ENCODE results near the gene TMIGD3. TPM values are rescaled to one million over a fixed set of nuclear protein-coding genes. Genes with fewer than 3 reads are reported as not detected.

Gene TMIGD3
- total RNA-seq, 1 donor from 2014 or later = 1.2 TPM

DNA sequence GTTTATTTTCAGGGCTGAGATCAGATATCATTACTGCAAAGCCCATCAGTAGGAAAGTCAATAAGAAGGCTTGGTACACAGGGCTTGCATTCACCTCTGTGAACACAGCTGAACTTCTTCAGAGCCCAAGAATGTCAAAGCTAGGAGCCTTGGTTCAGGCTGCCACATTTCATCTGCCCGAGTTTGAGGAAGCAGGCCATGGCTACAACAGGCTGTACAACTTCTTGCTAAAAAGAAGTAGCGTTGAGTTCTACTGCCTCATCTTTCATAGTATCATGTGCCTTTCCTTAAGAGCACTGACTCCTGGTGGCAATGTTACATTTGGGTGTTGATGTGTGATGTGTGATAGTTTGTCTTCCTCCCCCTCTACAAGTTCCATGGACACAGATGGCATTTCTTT, 19.6 kb downstream of the TMIGD3 start:
- intact Hi-C loops (cut with DNase I) = loop anchor here (10.0 kb wide), 1 partner anchor 281 kb away; no protein-coding TSS in a partner anchor
- DNase-seq (ENCODE audit: low spot score) (no peak), ATAC-seq (no peak)

DNA sequence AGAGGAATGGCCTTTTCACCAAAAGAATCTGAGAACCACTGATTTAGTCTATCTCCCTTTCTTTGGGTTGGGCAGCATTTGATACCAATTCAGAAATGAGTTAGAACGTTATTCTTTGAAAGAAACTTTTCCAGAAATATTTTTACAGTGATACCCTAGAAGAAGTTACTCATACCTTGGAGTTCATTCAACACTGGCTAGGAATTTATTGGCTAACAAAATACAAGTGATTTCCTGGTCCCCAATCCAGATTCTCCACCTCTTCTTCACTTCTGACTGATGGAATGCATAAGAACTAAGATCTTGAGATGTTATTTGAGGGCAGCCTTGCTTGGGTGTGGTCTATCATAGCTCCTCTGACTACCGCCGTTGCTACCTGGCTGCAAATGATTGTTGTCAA, 20.3 kb downstream of the TMIGD3 start:
- ATAC-seq = no peak
- intact Hi-C loops (cut with DNase I) = loop anchor here (10.0 kb wide), 1 partner anchor 282 kb away; no protein-coding TSS in a partner anchor
- no peak for DNase-seq (ENCODE audit: low spot score)

DNA sequence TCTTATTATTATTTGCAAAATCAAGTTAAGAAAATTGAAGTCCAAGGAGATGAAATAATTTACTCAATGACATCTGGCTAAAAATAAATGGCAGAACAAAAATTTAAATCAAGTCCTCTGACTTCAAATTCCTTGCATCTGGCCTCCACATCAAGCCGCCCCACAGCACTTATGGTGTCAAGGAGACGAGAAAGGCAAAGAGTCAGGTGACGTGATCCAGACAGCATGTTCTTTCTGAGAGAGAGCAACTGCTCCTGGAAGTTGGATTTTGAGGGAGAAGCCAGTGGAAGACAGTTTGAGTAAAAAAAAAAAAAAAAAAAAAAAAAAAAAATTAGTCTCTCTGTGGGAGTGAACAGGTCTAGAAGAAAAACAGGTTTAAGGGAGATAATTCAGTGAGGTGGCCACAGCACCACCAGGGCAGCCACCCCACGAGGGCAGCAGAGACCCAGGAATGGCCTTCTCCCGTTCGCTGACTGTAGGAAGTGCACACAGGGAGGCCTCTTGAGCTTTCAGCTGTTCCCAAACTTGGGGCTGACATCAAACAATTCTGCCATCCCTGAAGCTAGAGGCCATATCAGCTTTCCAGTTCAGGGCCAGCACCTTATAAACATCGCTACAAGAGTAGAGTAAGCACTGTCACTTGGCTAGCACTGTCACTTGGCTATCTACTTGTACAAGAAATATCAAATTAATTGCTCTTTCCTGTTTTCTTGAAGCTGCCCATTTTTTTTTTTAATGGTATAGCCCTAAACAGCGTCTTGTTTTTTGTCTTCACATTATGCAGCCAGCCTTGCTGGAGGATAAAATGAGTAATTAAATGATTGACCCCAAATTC, 21.8 kb downstream of the TMIGD3 start:
- intact Hi-C loops (cut with DNase I) = loop anchor here (10.0 kb wide), 1 partner anchor 283 kb away; no protein-coding TSS in a partner anchor
- DNase-seq (ENCODE audit: low spot score) (peak; percentile 85), ATAC-seq (peak; percentile 97)

DNA sequence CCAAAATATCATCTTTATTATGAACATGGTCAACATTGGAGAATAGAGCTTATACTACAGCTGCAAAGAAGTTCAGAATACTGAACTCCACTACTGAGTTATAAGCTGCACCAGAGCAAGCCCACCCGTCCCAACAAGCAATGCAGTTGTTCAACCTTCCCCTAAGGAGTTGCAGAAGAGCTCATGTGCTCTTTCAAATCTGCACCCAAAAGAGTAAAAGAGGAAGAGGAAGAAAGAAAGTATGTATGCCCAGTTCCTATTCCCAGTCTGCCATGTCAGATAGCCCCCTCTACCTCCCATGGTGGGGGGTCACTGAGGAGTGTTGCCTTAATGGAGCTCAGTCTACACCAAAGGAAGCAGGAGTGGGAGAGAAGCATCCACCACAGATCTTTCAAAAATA, 22.8 kb downstream of the TMIGD3 start:
- no peak for ATAC-seq
- no peak for DNase-seq (ENCODE audit: low spot score)
- intact Hi-C loops (cut with DNase I) = loop anchor here (10.0 kb wide), 1 partner anchor 284 kb away; no protein-coding TSS in a partner anchor

DNA sequence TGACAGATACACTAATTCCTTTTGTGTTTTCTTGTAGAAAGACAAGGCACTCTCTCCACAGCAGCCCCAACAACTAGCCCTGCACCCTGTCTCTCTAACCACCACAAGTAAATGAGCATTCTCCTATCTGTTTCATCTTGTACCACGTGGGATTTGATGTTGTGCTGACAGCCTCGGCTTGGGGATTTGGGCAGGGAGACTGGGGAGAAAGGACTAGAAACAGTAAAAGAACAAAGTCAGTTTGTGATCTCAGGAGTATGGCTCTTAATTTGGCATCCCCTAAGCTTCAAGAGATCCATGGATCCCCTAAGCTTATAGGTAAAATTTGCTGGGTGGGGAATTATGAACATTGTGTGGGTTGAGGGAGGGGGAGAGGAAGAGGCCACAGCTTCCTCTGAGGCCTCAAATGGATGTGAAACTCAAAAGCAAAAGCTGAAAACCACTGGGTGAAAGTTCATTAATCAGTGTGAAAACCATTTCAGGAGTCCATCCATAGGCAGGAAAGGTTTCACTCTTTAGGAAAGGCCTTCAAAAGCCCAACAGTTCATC, 26.6 kb downstream of the TMIGD3 start:
- no peak for ATAC-seq

DNA sequence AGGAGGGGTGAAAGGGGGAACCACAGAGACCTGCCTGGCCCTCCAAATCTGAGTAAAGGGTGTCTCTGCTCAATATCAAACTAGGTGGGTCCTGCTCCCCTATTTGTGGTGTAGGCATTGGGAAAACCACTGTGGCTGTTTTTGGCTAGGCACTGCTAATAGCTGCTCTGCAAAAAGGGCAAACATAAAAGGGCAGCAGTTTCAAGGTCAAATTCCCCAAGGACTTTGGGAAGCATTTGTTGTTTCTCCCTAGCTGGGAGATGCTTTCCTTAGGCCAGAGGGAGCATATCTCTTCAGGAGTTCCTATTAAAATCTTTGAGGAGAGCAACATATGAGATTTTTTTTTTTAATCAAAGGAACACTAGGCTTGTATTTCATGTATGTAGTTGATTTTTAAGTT, 27.2 kb downstream of the TMIGD3 start:
- ATAC-seq = no peak
- DNase-seq (ENCODE audit: low spot score) = no peak
- intact Hi-C loops (cut with DNase I) = no loop called here

More for the DNA sequence above, 26.6 kb downstream of the TMIGD3 start:
- intact Hi-C loops (cut with DNase I) = no loop called here
- DNase-seq (ENCODE audit: low spot score) = no peak

DNA sequence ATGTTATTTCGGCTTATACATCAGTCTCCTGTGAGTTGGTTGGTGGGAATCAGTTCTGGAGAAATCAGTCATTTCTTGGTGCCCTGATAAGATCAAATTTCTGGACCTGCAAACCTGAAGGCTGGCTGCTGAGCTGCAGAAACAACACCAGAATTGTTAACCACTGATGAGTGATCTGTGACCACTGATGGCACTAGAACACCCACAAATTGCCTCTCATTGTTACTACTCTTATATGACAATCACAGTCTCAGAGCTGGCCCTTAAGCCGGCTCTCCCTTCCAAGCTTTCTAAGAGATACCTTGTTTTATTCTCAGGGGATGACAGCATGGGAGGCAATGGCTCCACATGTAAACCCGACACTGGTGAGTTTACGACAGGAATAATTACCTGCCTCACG, 27.7 kb downstream of the TMIGD3 start:
- intact Hi-C loops (cut with DNase I) = no loop called here
- ATAC-seq (no peak), DNase-seq (ENCODE audit: low spot score) (no peak)

DNA sequence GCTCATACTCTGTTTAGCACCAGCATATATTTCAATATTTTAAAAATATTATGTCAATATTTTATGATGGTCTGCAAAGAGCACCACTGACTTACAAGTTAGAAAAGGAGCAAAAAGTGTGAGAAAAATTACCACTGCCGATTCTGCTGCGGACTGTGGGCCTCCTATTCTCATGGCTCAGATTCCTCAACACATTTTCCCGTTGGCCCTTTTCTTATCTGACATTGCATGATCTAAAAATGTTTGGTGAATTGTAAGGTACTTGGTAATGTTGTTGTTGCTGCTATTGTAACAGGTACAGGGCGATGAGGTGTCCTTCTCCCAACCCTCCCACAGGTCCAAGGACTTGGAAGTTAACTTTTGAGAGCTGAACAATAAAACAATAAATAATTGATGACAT, 28.9 kb downstream of the TMIGD3 start:
- no peak for ATAC-seq
- intact Hi-C loops (cut with DNase I) = no loop called here
- DNase-seq (ENCODE audit: low spot score) = no peak

DNA sequence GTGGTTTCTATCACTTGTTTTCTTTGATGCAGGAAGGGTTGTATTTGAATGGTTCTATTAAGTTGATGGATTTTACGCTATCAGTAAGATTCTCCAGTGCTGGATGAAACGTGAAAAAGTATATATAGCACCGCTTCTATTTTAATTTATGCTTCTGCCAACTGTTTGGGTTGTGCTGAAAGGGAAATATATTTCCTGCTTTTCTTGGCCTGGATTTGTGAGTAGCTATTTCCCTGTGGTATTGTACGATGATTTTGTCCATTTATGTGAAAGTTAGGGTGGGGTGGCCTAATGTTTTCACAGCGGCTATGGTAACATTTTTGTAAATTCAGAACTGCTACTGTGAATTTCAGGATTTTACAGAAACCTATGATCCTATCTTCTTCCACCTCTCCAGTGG, 29.3 kb downstream of the TMIGD3 start:
- DNase-seq (ENCODE audit: low spot score) = no peak
- no peak for ATAC-seq
- intact Hi-C loops (cut with DNase I) = no loop called here

DNA sequence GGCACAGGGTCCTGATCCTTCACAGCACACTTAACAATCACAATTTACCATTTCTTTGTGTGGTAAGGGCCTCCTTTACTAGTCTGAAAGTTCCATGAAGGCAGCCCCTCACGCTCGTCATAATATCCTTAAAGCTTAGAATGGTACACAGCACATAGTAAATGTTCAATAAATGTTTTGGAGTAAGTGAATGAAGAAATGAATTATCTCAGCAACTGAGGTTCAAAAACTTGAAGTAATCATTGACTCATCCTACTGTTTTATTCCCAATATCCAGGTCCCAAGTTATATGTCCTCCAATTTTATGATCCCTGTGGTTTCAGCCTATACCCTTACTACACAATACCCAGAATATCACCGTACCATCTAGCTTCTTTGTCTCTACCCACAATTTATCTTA, 31.9 kb downstream of the TMIGD3 start:
- ATAC-seq (no peak), DNase-seq (ENCODE audit: low spot score) (no peak)
- intact Hi-C loops (cut with DNase I) = no loop called here

DNA sequence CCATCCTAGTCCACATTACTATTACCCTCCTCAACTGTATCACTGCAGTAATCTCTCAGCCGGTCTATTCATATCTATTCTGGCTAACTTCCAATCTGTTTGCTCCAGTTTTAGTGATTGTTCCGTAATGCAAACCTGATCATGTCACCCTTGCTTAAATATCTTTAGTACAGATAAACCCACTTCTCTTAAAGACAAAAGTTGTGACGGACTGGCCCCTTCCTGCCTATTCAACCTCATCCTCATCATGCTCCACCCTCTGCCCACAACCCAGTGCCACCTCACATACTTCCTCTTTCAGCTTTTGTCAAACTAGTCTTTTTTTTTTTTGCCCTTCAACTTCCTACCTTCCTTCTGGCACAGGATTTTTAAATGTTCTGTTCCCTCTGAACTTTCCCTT, 32.4 kb downstream of the TMIGD3 start:
- ATAC-seq = peak; percentile 90
- DNase-seq (ENCODE audit: low spot score) = no peak
- intact Hi-C loops (cut with DNase I) = no loop called here

DNA sequence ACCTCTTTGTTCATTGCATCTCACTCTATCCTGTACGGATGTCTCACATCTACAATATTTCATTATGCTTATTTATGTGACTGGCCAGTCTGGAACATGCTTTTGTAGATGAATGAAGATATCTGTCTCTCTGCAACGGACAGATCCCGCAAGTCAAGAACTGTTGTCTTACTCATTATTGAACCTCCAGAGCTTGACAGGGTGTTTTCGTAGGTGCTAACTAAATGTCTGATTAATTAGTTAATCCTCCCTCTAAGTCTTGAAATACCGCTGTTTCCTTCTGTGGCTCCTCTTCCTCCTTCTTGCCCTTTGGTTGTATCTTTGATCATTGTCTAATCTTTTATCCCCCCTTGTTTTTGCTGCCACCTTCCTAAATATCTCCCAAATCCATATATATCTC, 32.8 kb downstream of the TMIGD3 start:
- intact Hi-C loops (cut with DNase I) = no loop called here
- no peak for ATAC-seq

DNA sequence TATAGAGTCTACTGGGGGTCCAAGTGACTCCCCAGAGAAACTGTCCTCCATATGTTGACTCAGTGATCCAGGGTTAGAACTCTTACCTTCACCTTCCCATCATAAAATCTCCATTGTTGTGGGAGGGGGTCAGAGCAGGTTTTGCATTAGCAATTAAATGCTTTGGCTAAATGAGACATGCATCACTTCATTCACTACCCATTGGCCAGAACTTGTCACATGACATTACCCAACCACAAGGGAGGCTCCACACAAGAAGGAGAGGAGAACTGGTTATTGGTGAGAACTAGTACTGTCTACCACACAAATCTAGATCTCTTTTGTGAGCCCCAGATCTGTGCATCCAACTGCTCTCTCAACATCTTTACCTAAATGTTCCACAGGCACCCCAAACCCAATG, 33.9 kb downstream of the TMIGD3 start:
- intact Hi-C loops (cut with DNase I) = no loop called here
- DNase-seq (ENCODE audit: low spot score) (no peak), ATAC-seq (no peak)

More for the DNA sequence above, 32.8 kb downstream of the TMIGD3 start:
- DNase-seq (ENCODE audit: low spot score) = no peak

DNA sequence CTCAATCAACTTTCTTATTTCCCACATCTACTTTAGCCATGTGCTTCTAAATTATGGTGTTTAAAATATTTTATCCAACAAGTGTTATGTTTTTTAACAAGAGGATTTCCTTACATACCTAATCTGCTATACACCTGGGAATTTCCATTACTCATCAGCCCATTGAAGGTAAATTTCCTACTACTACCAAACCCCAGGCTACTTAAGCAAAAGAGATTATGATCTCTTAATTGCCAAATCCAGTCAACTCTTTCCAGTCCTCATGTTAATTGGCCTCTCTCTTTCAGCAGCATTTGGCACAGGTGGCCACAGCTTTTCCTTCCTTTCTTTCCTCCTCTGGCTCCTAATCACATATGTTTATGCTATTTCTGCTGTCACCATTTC, 34.7 kb downstream of the TMIGD3 start:
- DNase-seq (ENCODE audit: low spot score) = no peak
- intact Hi-C loops (cut with DNase I) = no loop called here
- no peak for ATAC-seq

DNA sequence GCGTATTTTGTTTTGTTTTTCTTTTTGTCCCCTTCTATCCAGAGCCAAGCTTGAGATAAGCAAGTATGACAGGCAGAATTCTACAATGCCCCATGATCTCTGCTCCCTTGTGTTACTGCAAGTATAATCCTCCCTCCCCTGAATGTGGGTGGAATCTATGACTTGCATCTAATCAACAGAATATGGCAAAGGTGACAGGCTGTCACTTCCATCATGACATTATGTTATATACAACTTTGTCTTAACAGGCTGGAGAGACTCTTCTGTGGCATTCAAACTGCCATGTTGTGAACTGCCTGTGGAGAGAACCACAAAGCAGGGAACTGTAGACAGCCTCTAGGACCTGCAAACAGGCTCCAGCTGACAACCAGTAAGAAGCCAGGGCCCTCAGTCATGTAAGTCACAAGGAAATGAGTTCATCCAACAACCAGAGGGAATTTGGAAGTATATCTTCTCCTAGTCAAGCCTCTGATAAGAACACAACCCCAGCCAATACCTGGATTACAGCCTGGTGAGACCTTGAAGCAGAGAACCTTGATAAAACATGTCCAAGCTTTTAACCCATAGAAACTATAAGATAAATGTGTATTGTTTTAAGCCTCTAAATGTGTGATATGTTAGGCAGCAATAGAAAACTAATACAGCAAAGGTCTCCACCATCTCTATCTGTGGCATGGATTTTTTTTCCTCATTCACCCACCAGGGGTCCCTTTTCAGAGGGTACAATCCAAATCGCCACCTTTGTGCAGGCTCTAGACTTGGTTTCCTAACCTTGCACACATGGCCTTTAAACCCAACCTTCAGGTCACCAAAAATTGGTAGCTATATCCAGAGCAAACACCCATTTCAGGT, 35.3 kb downstream of the TMIGD3 start:
- DNase-seq (ENCODE audit: low spot score) (no peak), ATAC-seq (no peak)
- intact Hi-C loops (cut with DNase I) = no loop called here

DNA sequence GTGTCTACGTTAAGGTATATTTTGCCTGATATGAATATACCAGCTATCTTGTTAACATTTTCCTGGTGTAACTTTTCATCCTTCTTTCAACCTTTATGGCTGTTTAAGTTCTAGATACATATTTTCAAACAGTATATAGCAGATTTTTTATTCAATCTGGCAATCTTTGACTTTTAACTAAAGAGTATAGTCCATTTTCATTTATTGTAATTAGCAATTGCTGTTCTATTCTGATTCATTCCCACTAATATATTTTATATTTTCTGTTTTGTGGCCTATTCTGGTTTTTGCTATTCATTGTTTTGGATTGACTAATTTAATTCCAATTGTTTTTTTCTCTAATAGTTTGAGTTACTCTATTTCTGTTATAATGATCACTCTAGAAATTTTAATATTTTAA, 37.0 kb downstream of the TMIGD3 start:
- ATAC-seq = no peak
- DNase-seq (ENCODE audit: low spot score) = no peak
- intact Hi-C loops (cut with DNase I) = no loop called here

DNA sequence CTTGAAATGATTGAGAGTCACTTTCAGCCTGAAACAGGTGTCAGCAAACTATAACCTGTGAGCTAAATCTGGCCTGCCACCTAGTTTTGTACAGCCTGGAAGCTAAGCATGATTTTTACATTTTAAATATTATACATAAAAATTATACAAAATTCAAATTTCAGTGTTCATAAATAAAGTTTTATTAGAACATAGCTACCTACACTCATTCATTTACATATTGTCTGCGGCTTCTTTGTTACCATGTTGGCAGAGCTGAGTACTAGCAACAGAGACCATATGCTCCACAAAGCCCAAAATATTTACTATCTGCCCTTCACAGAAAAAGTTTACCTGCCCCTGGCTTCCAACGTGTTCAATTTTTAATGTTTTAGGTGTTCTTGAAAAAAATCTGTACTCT, 37.7 kb downstream of the TMIGD3 start:
- intact Hi-C loops (cut with DNase I) = no loop called here
- ATAC-seq = no peak
- no peak for DNase-seq (ENCODE audit: low spot score)

DNA sequence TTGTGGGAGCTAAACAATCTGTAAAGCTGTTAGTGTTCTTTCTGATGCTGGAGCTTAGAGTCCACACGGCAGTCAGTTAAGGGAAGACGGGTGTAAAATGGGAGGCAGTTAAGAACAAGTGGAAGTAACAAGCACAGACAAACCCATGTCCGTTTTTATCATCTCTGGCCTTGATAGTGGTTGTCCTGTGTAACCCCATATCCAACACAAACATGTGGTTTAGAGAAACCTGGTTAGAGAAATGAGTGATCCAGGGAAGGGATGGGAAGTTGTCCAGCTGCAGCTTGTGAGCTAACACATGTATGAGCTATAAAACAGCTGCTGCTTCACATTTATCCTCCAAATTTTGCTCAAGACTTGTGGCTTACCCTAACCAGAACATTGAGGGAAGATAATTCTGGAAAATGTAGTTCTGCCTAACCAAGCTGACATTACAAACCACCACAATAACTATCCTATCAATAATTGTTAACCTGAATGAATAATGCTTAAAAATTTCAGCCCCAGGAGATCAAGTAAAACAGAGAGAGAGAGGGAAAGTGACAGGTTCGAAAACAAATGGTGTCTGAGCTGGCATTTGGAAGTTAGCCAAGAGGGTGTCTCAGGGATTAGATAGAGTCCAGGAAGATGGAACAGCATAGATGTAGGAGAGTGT, 40.3 kb downstream of the TMIGD3 start:
- DNase-seq (ENCODE audit: low spot score) (no peak), ATAC-seq (no peak)
- intact Hi-C loops (cut with DNase I) = no loop called here

DNA sequence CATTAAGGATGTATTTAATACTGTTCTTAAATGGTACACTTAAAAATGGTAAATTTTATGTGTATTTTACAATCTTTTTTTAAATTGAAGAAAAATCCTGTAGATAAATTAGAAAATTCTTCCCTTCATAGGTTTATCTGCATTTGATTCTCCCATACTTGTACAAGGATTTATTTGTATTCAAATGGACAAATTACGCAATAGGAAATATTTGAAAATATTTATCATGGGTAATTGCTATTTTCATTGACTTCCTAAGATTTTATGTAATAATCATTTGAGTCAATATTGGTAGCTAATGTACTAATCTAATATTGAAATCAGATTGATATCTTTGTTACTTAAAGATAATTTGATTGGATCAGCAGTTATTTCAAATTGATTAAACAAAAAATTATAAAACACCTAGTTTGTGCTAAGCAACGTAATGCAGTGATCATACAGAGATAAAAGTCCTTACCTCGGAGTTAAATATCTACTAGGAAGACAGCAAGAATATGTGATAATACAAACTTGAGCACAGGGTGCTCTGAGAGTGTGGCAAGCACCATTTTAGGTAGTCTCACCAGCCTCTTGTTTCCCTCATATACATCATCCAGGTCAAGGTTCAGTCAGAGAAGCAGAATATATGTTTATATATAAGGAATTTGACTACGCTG, 40.9 kb downstream of the TMIGD3 start:
- intact Hi-C loops (cut with DNase I) = no loop called here
- DNase-seq (ENCODE audit: low spot score) (no peak), ATAC-seq (no peak)
